IMR-90 (cell line): ENCODE measurements around the gene CSRP1. TPM values are rescaled to one million over a fixed set of nuclear protein-coding genes. Genes with fewer than 3 reads are reported as not detected.

ENCODE experiments used
- ATAC-seq: fragments of 200-7000 bp; cut with Tn5 transposase; 2 replicates; pipeline ENCODE4 v1.9.1; 2020; ENCODE audit warnings: low read depth, mild to moderate bottlenecking, moderate library complexity
- BruUV-seq: library from RNA; stranded (reverse); fragments of 400-500 nt; replicated peaks from 2 replicates; lab custom pipeline; 2021; lab: Mats Ljungman, UMichigan
- CTCF ChIA-PET: fragments of 300-600 bp; formaldehyde crosslinking; extraction: SDS; loops from one replicate; lab custom pipeline; 2021; ENCODE audit warnings: antibody characterized with exemption; lab: Yijun Ruan, JAX
- POLR2A ChIA-PET: fragments of 300-600 bp; sonication (Branson Sonifier 250); formaldehyde crosslinking; loops from one replicate; lab custom pipeline; 2022; ENCODE audit warnings: antibody characterized with exemption; ENCODE audit not compliant: unreplicated experiment; lab: Charles Lee
- DNase-seq: peaks from one replicate; pipeline ENCODE4 v3.0.0; 2013
- H2AFZ ChIP-seq: replicated peaks from 2 replicates; pipeline ENCODE3; 2013; ENCODE audit warnings: low read length, mild to moderate bottlenecking; ENCODE audit not compliant: poor library complexity
- H2AK5ac ChIP-seq: 2 replicates; pipeline ENCODE4 v1.6.1; 2013; ENCODE audit warnings: low read depth, low read length, inconsistent platforms
- H2AK9ac ChIP-seq: replicated peaks from 2 replicates; pipeline ENCODE3; 2013; ENCODE audit warnings: mild to moderate bottlenecking, low read depth, low read length, moderate library complexity; ENCODE audit not compliant: poor library complexity
- H2BK120ac ChIP-seq: 2 replicates; pipeline ENCODE4 v1.6.1; 2013; ENCODE audit warnings: low read depth, low read length, inconsistent platforms
- H2BK15ac ChIP-seq: 3 replicates; pipeline ENCODE4 v1.6.1; 2013; ENCODE audit warnings: low read depth, low read length, inconsistent platforms
- H2BK20ac ChIP-seq: 2 replicates; pipeline ENCODE4 v1.6.1; 2013; ENCODE audit warnings: low read depth, mild to moderate bottlenecking, inconsistent platforms, low read length, moderate library complexity
- H2BK5ac ChIP-seq: 2 replicates; pipeline ENCODE4 v1.6.1; 2013; ENCODE audit warnings: mild to moderate bottlenecking, low read depth, low read length, inconsistent platforms; ENCODE audit not compliant: poor library complexity, severe bottlenecking
- H3K14ac ChIP-seq: replicated peaks from 2 replicates; pipeline ENCODE4 v1.6.1; 2013; ENCODE audit warnings: low read depth, low read length, inconsistent platforms
- H3K18ac ChIP-seq: 2 replicates; pipeline ENCODE4 v1.6.1; 2013; ENCODE audit warnings: low read depth, low read length, control low read depth
- H3K23ac ChIP-seq: 2 replicates; pipeline ENCODE4 v1.6.1; 2013; ENCODE audit warnings: low read depth, low read length, inconsistent platforms
- H3K27ac ChIP-seq: 2 replicates; pipeline ENCODE4 v1.5.1; 2013; ENCODE audit warnings: mild to moderate bottlenecking, control low read depth, low read length; ENCODE audit not compliant: insufficient read depth
- H3K27me3 ChIP-seq: 2 replicates; pipeline ENCODE4 v1.6.1; 2013; ENCODE audit warnings: low read length; ENCODE audit not compliant: control insufficient read depth, insufficient read depth
- H3K36me3 ChIP-seq: 2 replicates; pipeline ENCODE4 v1.6.1; 2013; ENCODE audit warnings: low read length, mixed read lengths; ENCODE audit not compliant: control insufficient read depth, insufficient read depth
- H3K4ac ChIP-seq: 2 replicates; pipeline ENCODE4 v1.6.1; 2013; ENCODE audit warnings: low read depth, low read length, inconsistent platforms
- H3K4me1 ChIP-seq: 2 replicates; pipeline ENCODE4 v1.6.1; 2013; ENCODE audit warnings: low read length, mixed read lengths; ENCODE audit not compliant: control insufficient read depth, insufficient read depth
- H3K4me2 ChIP-seq: 2 replicates; pipeline ENCODE4 v1.6.1; 2013; ENCODE audit warnings: low read depth, mild to moderate bottlenecking, control low read depth, low read length, moderate library complexity
- H3K4me3 ChIP-seq: 2 replicates; pipeline ENCODE4 v1.5.1; 2013; ENCODE audit warnings: low read depth, mild to moderate bottlenecking, control low read depth, low read length, moderate library complexity; ENCODE audit not compliant: insufficient read depth
- H3K56ac ChIP-seq: 2 replicates; pipeline ENCODE4 v1.6.1; 2013; ENCODE audit warnings: low read length, inconsistent platforms; ENCODE audit not compliant: insufficient read depth; ENCODE audit errors: extremely low read depth
- H3K79me1 ChIP-seq, 2 experiments: 2 replicates each; pipeline ENCODE4 v1.6.1; 2013; ENCODE audit warnings: low read length in 2 of 2, inconsistent platforms in 1 of 2, low read depth in 1 of 2
- H3K9ac ChIP-seq: 2 replicates; pipeline ENCODE4 v1.6.1; 2013; ENCODE audit warnings: low read depth, low read length, control low read depth
- H3K9me1 ChIP-seq: 2 replicates; pipeline ENCODE4 v1.6.1; 2013; ENCODE audit warnings: low read length, inconsistent platforms; ENCODE audit not compliant: insufficient read depth
- H3K9me3 ChIP-seq: 2 replicates; pipeline ENCODE4 v1.6.1; 2013; ENCODE audit warnings: low read length; ENCODE audit not compliant: control insufficient read depth, insufficient read depth
- H4K20me1 ChIP-seq: 2 replicates; pipeline ENCODE4 v1.6.1; 2013; ENCODE audit warnings: low read length, inconsistent platforms; ENCODE audit not compliant: insufficient read depth
- H4K5ac ChIP-seq: 2 replicates; pipeline ENCODE4 v1.6.1; 2013; ENCODE audit warnings: mild to moderate bottlenecking, low read depth, low read length, control low read depth
- H4K8ac ChIP-seq, 2 experiments: 2 replicates each; pipeline ENCODE4 v1.6.1; 2013; ENCODE audit warnings: low read depth in 2 of 2, low read length in 2 of 2, control low read depth in 1 of 2, inconsistent platforms in 1 of 2
- H4K91ac ChIP-seq: 2 replicates; pipeline ENCODE4 v1.6.1; 2013; ENCODE audit warnings: low read depth, low read length, inconsistent platforms; ENCODE audit not compliant: insufficient read depth
- CEBPB ChIP-seq: IDR thresholded peaks from 2 replicates; pipeline ENCODE4 v1.6.1; 2012; ENCODE audit warnings: low read depth, low read length, improper control_type of control experiment
- CHD1 ChIP-seq: IDR thresholded peaks from 2 replicates; pipeline ENCODE4 v1.6.1; 2012; ENCODE audit warnings: low read depth, low read length, improper control_type of control experiment
- ELK1 ChIP-seq: fragments of 150-350 bp; IDR thresholded peaks from 2 replicates; pipeline ENCODE4 v1.6.1; 2016; ENCODE audit warnings: low read depth, mild to moderate bottlenecking, low read length, moderate library complexity, borderline replicate concordance
- FOS ChIP-seq: fragments of 150-350 bp; IDR thresholded peaks from 2 replicates; pipeline ENCODE4 v1.6.1; 2016; ENCODE audit warnings: low read depth, low read length
- MAFK ChIP-seq: IDR thresholded peaks from 2 replicates; pipeline ENCODE4 v1.6.1; 2012; ENCODE audit warnings: low read depth, low read length, improper control_type of control experiment
- MXI1 ChIP-seq: IDR thresholded peaks from 2 replicates; pipeline ENCODE4 v1.6.1; 2012; ENCODE audit warnings: low read depth, mild to moderate bottlenecking, low read length, moderate library complexity, borderline replicate concordance
- NFE2L2 ChIP-seq: fragments of 150-350 bp; IDR thresholded peaks from 2 replicates; pipeline ENCODE4 v1.6.1; 2016; ENCODE audit warnings: low read depth, mild to moderate bottlenecking, low read length
- POLR2A ChIP-seq: IDR thresholded peaks from 2 replicates; pipeline ENCODE4 v1.6.1; 2012; ENCODE audit warnings: mild to moderate bottlenecking, low read depth, low read length
- RAD21 ChIP-seq: IDR thresholded peaks from 2 replicates; pipeline ENCODE4 v1.6.1; 2012; ENCODE audit warnings: low read length, improper control_type of control experiment
- RCOR1 ChIP-seq: IDR thresholded peaks from 2 replicates; pipeline ENCODE4 v1.6.1; 2012; ENCODE audit warnings: mild to moderate bottlenecking, low read length, improper control_type of control experiment; ENCODE audit not compliant: insufficient replicate concordance
- SMC3 ChIP-seq: fragments of 150-350 bp; IDR thresholded peaks from 2 replicates; pipeline ENCODE4 v1.6.1; 2016; ENCODE audit warnings: low read depth, mild to moderate bottlenecking, antibody characterized with exemption, low read length, moderate library complexity
- USF2 ChIP-seq: fragments of 150-350 bp; IDR thresholded peaks from 2 replicates; pipeline ENCODE4 v1.6.1; 2017; ENCODE audit warnings: mild to moderate bottlenecking, antibody characterized with exemption, low read length, low read depth
- WGBS, 2 experiments: methylation state at CpG; one replicate each; pipeline versions ENCODE4 v1.1.5 to v1.1.7; 2013; ENCODE audit warnings: missing lambda C conversion rate in 2 of 2; ENCODE audit not compliant: insufficient read length in 1 of 2; ENCODE audit errors: extremely low coverage in 2 of 2; 5-methylcytosine and 5-hydroxymethylcytosine counted together
- dilution Hi-C: fragments of 300-500 bp; cut with HindIII; formaldehyde crosslinking; loops from one replicate; pipeline ENCODE4 v1.14.3; 2018; ENCODE audit warnings: low sequenced_read_pairs; ENCODE audit not compliant: unreplicated experiment
- in situ Hi-C: fragments of 300-500 bp; cut with MboI; formaldehyde crosslinking; loops from 3 replicates; pipeline ENCODE4 v1.14.3; 2019; ENCODE audit warnings: low sequenced_read_pairs, inconsistent platforms, mixed read lengths
- intact Hi-C: fragments of 100-400 bp; cut with micrococcal nuclease; formaldehyde crosslinking; loops from 2 replicates; pipeline ENCODE4 v1.10.0; 2022
- polyA plus RNA-seq, 3 experiments: library from polyadenylated mRNA; depleted of rRNA; stranded (reverse); fragments of >200 nt; gene quantifications; 2 replicates each; pipeline ENCODE4 v1.2.3, GENCODE V29; 2012; ENCODE audit warnings: low replicate concordance in 1 of 3
- total RNA-seq: library from RNA; depleted of rRNA; stranded (reverse); fragments of >200 nt; gene quantifications from 2 replicates; pipeline ENCODE4 v1.2.3, GENCODE V29; 2012
- TF ChIP-seq, protein P1 (sequence below): conservative IDR thresholded peaks from 2 replicates; pipeline ENCODE4 v1.5.1; 2012; ENCODE audit warnings: mild to moderate bottlenecking, low read depth, low read length, improper control_type of control experiment

CSRP1 gene
- total and polyA plus RNA-seq, 2 of the 4 experiments (the other 2 are of a cell fraction): 1,037 to 1,498 TPM

GRCh38 chr1:201530741-201531531 lies 24.0 kb upstream of the CSRP1 start:
- Histone ChIP-seq H4K5ac (no peak overlapping the region), H3K9ac (no peak overlapping the region), H4K8ac (peak overlapping the region in 1 of 2 experiments; percentile 76; a peak in 2 of 4 replicates), H3K4me1 (peaks cover 13% of the 10 kb centered on the region), H3K23ac (peak overlapping the region; percentile 46), H3K4me3 (no peak overlapping the region), H3K79me1 (peaks cover 2 to 13% of the 10 kb centered on the region in 2 experiments; a peak in 2 of 4 replicates), H3K9me1 (peaks cover 9% of the 10 kb centered on the region), H2AK5ac (peak overlapping the region; percentile 78), H3K56ac (no peak overlapping the region), H2AK9ac (peak overlapping the region; percentile 68), H2AFZ (peak overlapping the region; percentile 83), H4K20me1 (no peaks in the 10 kb centered on the region), H3K4me2 (no peak overlapping the region), H3K14ac (peak overlapping the region; percentile 54; the same call in 1 of the 2 replicates), H3K27ac (no peak overlapping the region), H4K91ac (peak overlapping the region; percentile 54; the same call in 1 of the 2 replicates), H3K18ac (no peak overlapping the region), H3K27me3 (no peaks in the 10 kb centered on the region), H3K36me3 (no peaks in the 10 kb centered on the region), H2BK120ac (peak overlapping the region; percentile 57), H2BK15ac (peak overlapping the region; percentile 85; the same call in 2 of the 3 replicates), H2BK5ac (no peak overlapping the region), H2BK20ac (peak overlapping the region; percentile 85), H3K4ac (peak overlapping the region; percentile 75), H3K9me3 (no peaks in the 10 kb centered on the region)
- DNase-seq (peak; percentile 83), ATAC-seq (peak; percentile 82)
- no TSS peak for BruUV-seq
- POLR2A ChIA-PET: no interaction called here
- 45% methylated on average over 17 of the region's 26 CpGs; no CpG with 5 or more reads in 1 of the 2 experiments for WGBS, 2 experiments
- intact Hi-C loops: loop anchor here (1.0 to 10.0 kb wide), 3 partner anchors 173 to 444 kb away; no protein-coding TSS in a partner anchor
- dilution Hi-C loops: no loop called here
- CTCF ChIA-PET: interaction anchor here (0.6 to 2.1 kb wide), 8 partner anchors 28 to 262 kb away, joined by 3 to 5 read pairs (median 3); no protein-coding TSS in a partner anchor
- in situ Hi-C loops: loop anchor here (25.0 kb wide), 2 partner anchors 431 to 606 kb away; partner anchors contain the start of genes ARL8A and TIMM17A
- TF ChIP-seq CHD1 (no peak), NFE2L2 (no peak), RCOR1 (peak; percentile 27), RAD21 (peak; percentile 95), SMC3 (peak; percentile 87), FOS (no peak), USF2 (peak; percentile 47; the same call in 1 of the 2 replicates), ELK1 (no peak), POLR2A (peak; percentile 43; the same call in 1 of the 2 replicates), MXI1 (peak; percentile 95), MAFK (no peak), CEBPB (no peak; the same call in 1 of the 2 replicates)
- TF ChIP-seq, protein P1, sequence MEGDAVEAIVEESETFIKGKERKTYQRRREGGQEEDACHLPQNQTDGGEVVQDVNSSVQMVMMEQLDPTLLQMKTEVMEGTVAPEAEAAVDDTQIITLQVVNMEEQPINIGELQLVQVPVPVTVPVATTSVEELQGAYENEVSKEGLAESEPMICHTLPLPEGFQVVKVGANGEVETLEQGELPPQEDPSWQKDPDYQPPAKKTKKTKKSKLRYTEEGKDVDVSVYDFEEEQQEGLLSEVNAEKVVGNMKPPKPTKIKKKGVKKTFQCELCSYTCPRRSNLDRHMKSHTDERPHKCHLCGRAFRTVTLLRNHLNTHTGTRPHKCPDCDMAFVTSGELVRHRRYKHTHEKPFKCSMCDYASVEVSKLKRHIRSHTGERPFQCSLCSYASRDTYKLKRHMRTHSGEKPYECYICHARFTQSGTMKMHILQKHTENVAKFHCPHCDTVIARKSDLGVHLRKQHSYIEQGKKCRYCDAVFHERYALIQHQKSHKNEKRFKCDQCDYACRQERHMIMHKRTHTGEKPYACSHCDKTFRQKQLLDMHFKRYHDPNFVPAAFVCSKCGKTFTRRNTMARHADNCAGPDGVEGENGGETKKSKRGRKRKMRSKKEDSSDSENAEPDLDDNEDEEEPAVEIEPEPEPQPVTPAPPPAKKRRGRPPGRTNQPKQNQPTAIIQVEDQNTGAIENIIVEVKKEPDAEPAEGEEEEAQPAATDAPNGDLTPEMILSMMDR: peak; percentile 97
